GM18507 (cell line): ENCODE results near the gene SECISBP2.

ENCODE experiments used
- DNase-seq: peaks from one replicate; pipeline ENCODE4 v3.0.0; 2011; ENCODE audit warnings: low read depth; ENCODE audit not compliant: insufficient read length; ENCODE audit errors: extremely low spot score
- FAIRE-seq: peaks from 2 replicates; lab custom pipeline; 2011; peaks lifted over from hg19 to GRCh38; lab: Jason Lieb, UNC

SECISBP2 gene

GRCh38 chr9:89376741-89377351 is 58.5 kb downstream of the SECISBP2 start:
- no peak for DNase-seq
- FAIRE-seq = no peak

GRCh38 chr9:89377411-89377810 is 59.1 kb downstream of the SECISBP2 start:
- DNase-seq (no peak), FAIRE-seq (no peak)

GRCh38 chr9:89378541-89378940 is 60.2 kb downstream of the SECISBP2 start:
- no peak for FAIRE-seq
- DNase-seq = no peak

- no peak for DNase-seq
Measured at GRCh38 chr9:89379031-89379430, 60.7 kb downstream of the SECISBP2 start.

GRCh38 chr9:89379508-89380115 is 61.3 kb downstream of the SECISBP2 start:
- FAIRE-seq = no peak
- no peak for DNase-seq

More at GRCh38 chr9:89379031-89379430, 60.7 kb downstream of the SECISBP2 start:
- FAIRE-seq = no peak

- DNase-seq (no peak), FAIRE-seq (no peak)
Measured at GRCh38 chr9:89380437-89381307, 62.4 kb downstream of the SECISBP2 start.

GRCh38 chr9:89381308-89381609 is 63.0 kb downstream of the SECISBP2 start:
- DNase-seq (no peak), FAIRE-seq (no peak)

GRCh38 chr9:89382026-89382986 is 64.0 kb downstream of the SECISBP2 start:
- no peak for FAIRE-seq
- DNase-seq = no peak

- DNase-seq = no peak
- no peak for FAIRE-seq
Measured at GRCh38 chr9:89383030-89383720, 64.9 kb downstream of the SECISBP2 start.

- no peak for DNase-seq
- FAIRE-seq = no peak
Measured at GRCh38 chr9:89383721-89384300, 65.5 kb downstream of the SECISBP2 start.

- DNase-seq (no peak), FAIRE-seq (no peak)
Measured at GRCh38 chr9:89384783-89385182, 66.5 kb downstream of the SECISBP2 start.

GRCh38 chr9:89386206-89386605 is 67.9 kb downstream of the SECISBP2 start:
- FAIRE-seq = no peak
- DNase-seq = no peak

GRCh38 chr9:89386797-89387196 is 68.5 kb downstream of the SECISBP2 start:
- DNase-seq (no peak), FAIRE-seq (no peak)

- FAIRE-seq (no peak), DNase-seq (no peak)
Measured at GRCh38 chr9:89387197-89387849, 69.0 kb downstream of the SECISBP2 start.

- DNase-seq (no peak), FAIRE-seq (no peak)
Measured at GRCh38 chr9:89388084-89388867, 70.0 kb downstream of the SECISBP2 start.

- no peak for FAIRE-seq
- DNase-seq = no peak
Measured at GRCh38 chr9:89388868-89389177, 70.5 kb downstream of the SECISBP2 start.

GRCh38 chr9:89390068-89390555 is 71.8 kb downstream of the SECISBP2 start:
- no peak for FAIRE-seq
- no peak for DNase-seq
